Mucosa of rectum (tissue), 2 donors: ENCODE data around the gene TNRC6C.

ENCODE experiments used
- H3K27ac ChIP-seq, 2 donors: one replicate each; pipeline ENCODE4 v1.7.0; 2013; ENCODE audit warnings: inconsistent platforms in 2 of 2, low read depth in 2 of 2, low read length in 2 of 2
- H3K27me3 ChIP-seq, 2 donors: one replicate each; pipeline ENCODE4 v1.7.0; 2013; ENCODE audit warnings: low read length in 2 of 2; ENCODE audit not compliant: control insufficient read depth in 2 of 2, insufficient read depth in 2 of 2
- H3K36me3 ChIP-seq, 2 donors: one replicate each; pipeline ENCODE4 v1.7.0; 2013; ENCODE audit warnings: low read length in 2 of 2; ENCODE audit not compliant: control insufficient read depth in 2 of 2, insufficient read depth in 2 of 2
- H3K4me1 ChIP-seq, 2 donors: one replicate each; pipeline ENCODE4 v1.7.0; 2013; ENCODE audit warnings: low read length in 2 of 2, mild to moderate bottlenecking in 1 of 2; ENCODE audit not compliant: control insufficient read depth in 2 of 2, insufficient read depth in 2 of 2
- H3K4me3 ChIP-seq, 2 donors: one replicate each; pipeline ENCODE4 v1.7.0; 2013; ENCODE audit warnings: low read length in 2 of 2
- H3K9ac ChIP-seq, 2 donors: one replicate each; pipeline ENCODE4 v1.7.0; 2013; ENCODE audit warnings: low read length in 2 of 2, low read depth in 1 of 2, mild to moderate bottlenecking in 1 of 2
- H3K9me3 ChIP-seq, 2 donors: one replicate each; pipeline ENCODE4 v1.7.0; 2013; ENCODE audit warnings: low read length in 2 of 2; ENCODE audit not compliant: control insufficient read depth in 2 of 2
- donor health status: healthy.
- donor health status: Normal muscosa, but diverticular disease.

TNRC6C gene

GRCh38 chr17:77957857-77958715 lies at the start of gene TNRC6C:
TNRC6C (plus strand) TSS chr17:77958703; CDS start chr17:78004207, 45,504 bp downstream.
- H3K4me3 ChIP-seq: peak within 1 kb of the TSS; percentile 81 to 82
- peaks cover 14 to 15% of the 10 kb centered on the region in 2 donors for H3K4me1 ChIP-seq
- peak within 1 kb of the TSS; percentile 48 to 71 for H3K9ac ChIP-seq
- peaks cover 11 to 13% of the 10 kb centered on the region in 2 donors for H3K27me3 ChIP-seq
- no peaks in the 10 kb centered on the region for H3K36me3 ChIP-seq
- H3K9me3 ChIP-seq: no peaks in the 10 kb centered on the region
- H3K27ac ChIP-seq: peak within 1 kb of the TSS; percentile 38 to 53

GRCh38 chr17:77909236-77909635 lies 49.3 kb upstream of the TNRC6C start:
- H3K9me3 ChIP-seq: no peaks in the 10 kb centered on the region
- no peaks in the 10 kb centered on the region for H3K4me1 ChIP-seq
- no peaks in the 10 kb centered on the region for H3K36me3 ChIP-seq
- H3K4me3 ChIP-seq: no peak overlapping the region
- no peak overlapping the region for H3K9ac ChIP-seq
- peaks cover 0 to 6% of the 10 kb centered on the region in 2 donors for H3K27me3 ChIP-seq
- H3K27ac ChIP-seq: no peak overlapping the region

GRCh38 chr17:77909816-77910215 lies 48.7 kb upstream of the TNRC6C start:
- no peak overlapping the region for H3K4me3 ChIP-seq
- no peaks in the 10 kb centered on the region for H3K36me3 ChIP-seq
- no peak overlapping the region for H3K9ac ChIP-seq
- no peaks in the 10 kb centered on the region for H3K4me1 ChIP-seq
- peaks cover 2 to 6% of the 10 kb centered on the region in 2 donors for H3K27me3 ChIP-seq
- no peaks in the 10 kb centered on the region for H3K9me3 ChIP-seq
- no peak overlapping the region for H3K27ac ChIP-seq

- H3K4me1 ChIP-seq: no peaks in the 10 kb centered on the region
- no peak overlapping the region for H3K27ac ChIP-seq
- H3K27me3 ChIP-seq: peaks cover 18 to 25% of the 10 kb centered on the region in 2 donors
- H3K36me3 ChIP-seq: no peaks in the 10 kb centered on the region
- H3K4me3 ChIP-seq: no peak overlapping the region
- no peaks in the 10 kb centered on the region for H3K9me3 ChIP-seq
- H3K9ac ChIP-seq: no peak overlapping the region
These were observed 43.9 kb upstream of the TNRC6C start for GRCh38 chr17:77914385-77915254.

DNA sequence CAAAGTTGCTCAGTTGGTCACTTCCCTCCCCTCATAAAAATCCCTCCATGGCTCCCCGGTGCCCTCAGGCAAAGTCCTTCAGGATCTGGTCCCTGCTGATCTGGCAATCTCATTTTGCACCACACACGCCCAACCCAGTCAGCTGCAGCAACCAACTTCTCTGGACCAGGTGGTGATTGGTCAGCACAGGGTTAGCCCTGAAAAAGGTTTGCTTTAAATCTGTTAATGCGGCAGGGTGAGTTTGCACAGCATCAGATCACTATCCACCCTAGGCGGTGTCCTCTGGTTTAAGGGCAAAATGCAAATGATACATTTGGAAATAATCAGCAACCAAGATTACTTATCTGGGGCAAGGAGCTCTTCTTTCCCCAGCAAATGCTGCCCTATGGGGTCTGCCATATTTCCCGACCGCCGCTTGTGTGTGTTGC lies 42.9 kb upstream of the TNRC6C start:
- peaks cover 18 to 25% of the 10 kb centered on the region in 2 donors for H3K27me3 ChIP-seq
- no peaks in the 10 kb centered on the region for H3K4me1 ChIP-seq
- no peak overlapping the region for H3K27ac ChIP-seq
- no peak overlapping the region for H3K9ac ChIP-seq
- H3K4me3 ChIP-seq: no peak overlapping the region
- H3K9me3 ChIP-seq: no peaks in the 10 kb centered on the region
- no peaks in the 10 kb centered on the region for H3K36me3 ChIP-seq

- Histone ChIP-seq H3K36me3 (no peaks in the 10 kb centered on the region), H3K9me3 (no peaks in the 10 kb centered on the region), H3K4me3 (no peak overlapping the region), H3K27ac (no peak overlapping the region), H3K4me1 (no peaks in the 10 kb centered on the region), H3K9ac (no peak overlapping the region), H3K27me3 (peaks cover 18 to 25% of the 10 kb centered on the region in 2 donors)
These were observed 42.2 kb upstream of the TNRC6C start for GRCh38 chr17:77916264-77916663.

DNA sequence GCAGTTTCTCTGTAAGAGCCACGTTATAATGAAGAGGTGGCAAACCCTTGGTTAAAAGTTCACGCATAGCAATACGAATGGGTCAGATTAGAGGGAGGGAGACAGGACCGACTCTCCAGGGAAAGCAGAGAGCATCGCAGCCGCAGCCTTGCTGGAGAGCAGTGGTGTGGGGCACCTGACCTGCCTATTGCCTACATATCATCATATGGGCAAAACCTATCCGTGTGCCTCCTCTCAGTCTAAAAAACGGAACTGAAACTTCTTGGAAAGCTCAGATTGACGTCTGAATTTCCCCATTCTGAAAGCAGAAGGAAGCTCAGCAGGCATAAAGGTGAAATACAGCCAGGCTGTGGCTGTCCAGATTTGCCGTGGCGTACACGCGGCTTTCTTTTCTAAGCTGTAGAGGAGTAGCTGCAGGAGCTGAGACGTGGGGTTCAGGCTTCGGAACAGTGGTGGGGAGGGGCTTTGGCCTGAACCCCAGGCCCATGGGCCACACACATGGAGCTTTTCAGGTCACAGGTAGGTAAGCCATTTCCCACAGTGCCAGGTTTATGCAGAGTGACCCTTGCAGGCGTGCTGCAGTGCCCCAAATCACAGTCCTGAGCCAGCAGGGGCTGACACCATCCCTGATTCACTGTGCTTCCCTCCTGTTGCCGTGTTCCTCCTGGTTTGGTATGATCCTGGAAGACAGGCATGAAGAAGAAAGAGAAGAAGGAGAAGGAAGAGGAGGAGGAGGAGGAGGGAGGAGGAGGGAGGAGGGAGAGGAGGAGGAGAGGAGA lies 41.6 kb upstream of the TNRC6C start:
- Histone ChIP-seq H3K27ac (no peak overlapping the region), H3K27me3 (peaks cover 20 to 25% of the 10 kb centered on the region in 2 donors), H3K9me3 (no peaks in the 10 kb centered on the region), H3K9ac (no peak overlapping the region), H3K4me3 (no peak overlapping the region), H3K36me3 (no peaks in the 10 kb centered on the region), H3K4me1 (no peaks in the 10 kb centered on the region)

GRCh38 chr17:77919276-77919675 lies 39.2 kb upstream of the TNRC6C start:
- H3K27me3 ChIP-seq: peaks cover 23 to 25% of the 10 kb centered on the region in 2 donors
- no peak overlapping the region for H3K27ac ChIP-seq
- H3K4me1 ChIP-seq: no peaks in the 10 kb centered on the region
- no peak overlapping the region for H3K9ac ChIP-seq
- no peak overlapping the region for H3K4me3 ChIP-seq
- H3K36me3 ChIP-seq: no peaks in the 10 kb centered on the region
- no peaks in the 10 kb centered on the region for H3K9me3 ChIP-seq

DNA sequence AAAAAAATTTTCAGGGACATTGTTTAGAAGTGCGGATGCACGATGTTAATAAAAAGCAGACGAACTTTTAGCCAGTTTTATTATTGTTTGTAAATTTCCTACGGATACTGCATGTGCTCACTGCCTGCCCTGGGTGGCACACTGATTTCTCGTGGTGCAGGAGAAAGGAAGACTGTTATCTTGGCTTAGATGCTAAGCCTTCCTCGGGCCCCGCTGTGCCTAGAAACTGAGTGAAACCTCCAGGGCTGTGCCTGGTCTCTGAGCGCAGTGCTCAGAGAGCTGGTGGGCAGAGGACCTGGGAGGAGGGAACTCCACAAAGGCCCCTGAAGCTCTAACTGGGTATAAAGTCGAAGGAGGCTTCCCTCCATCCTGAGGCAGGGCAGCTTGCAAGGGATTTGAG lies 35.4 kb upstream of the TNRC6C start:
- H3K27ac ChIP-seq: no peak overlapping the region
- H3K9me3 ChIP-seq: no peaks in the 10 kb centered on the region
- H3K27me3 ChIP-seq: peaks cover 0 to 7% of the 10 kb centered on the region in 2 donors

More for the DNA sequence above, 35.4 kb upstream of the TNRC6C start:
- no peaks in the 10 kb centered on the region for H3K36me3 ChIP-seq
- no peaks in the 10 kb centered on the region for H3K4me1 ChIP-seq
- H3K4me3 ChIP-seq: no peak overlapping the region
- H3K9ac ChIP-seq: no peak overlapping the region
